ENCODE measurements around the gene ZNF738. TPM values are rescaled to one million over a fixed set of nuclear protein-coding genes. Genes with fewer than 3 reads are reported as not detected.

Gene ZNF738
- polyA plus RNA-seq, 1 donor from 2014 or later, result 159 TPM

DNA sequence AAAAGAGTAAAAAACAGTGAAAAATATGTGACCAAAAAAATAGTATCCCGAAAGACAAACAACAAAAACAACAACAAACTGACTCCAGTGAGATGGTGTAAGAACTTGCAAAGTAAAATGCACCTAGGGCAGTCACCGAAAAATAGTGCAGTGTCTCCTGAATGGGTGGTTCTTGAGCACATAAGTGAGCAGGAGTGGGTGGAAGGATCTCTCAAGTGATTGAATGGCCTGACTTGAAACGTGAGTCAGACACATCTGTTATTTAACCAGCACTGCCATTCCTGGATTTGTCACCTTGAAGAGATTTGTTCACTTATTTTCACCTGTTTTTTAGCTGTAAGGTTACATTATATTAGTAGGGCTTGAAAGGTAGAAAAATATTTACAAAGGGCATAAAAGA, 3.5 kb downstream of the ZNF738 start:
- H2AFZ ChIP-seq (ENCODE audit: low read depth, low read length), result no peak overlapping the region
- no peak overlapping the region for H3K4me3 ChIP-seq (ENCODE audit: low read length)
- no peak overlapping the region for H3K27ac ChIP-seq (ENCODE audit: low read length)
- no peaks in the 10 kb centered on the region for H3F3A ChIP-seq (ENCODE audit: insufficient read depth, low read length, poor library complexity, severe bottlenecking)
- no peaks in the 10 kb centered on the region for H3K9me3 ChIP-seq (ENCODE audit: low read length)
- no peaks in the 10 kb centered on the region for H3K27me3 ChIP-seq (ENCODE audit: insufficient read depth, low read depth, low read length)
- H3K36me3 ChIP-seq (ENCODE audit: insufficient read depth, low read length), result peaks cover 20% of the 10 kb centered on the region
- H3K9me2 ChIP-seq (ENCODE audit: insufficient read depth, low read length), result no peaks in the 10 kb centered on the region
- H3K4me2 ChIP-seq (ENCODE audit: low read length), result no peak overlapping the region
- H3K9ac ChIP-seq (ENCODE audit: low read length), result no peak overlapping the region
- H4K20me1 ChIP-seq (ENCODE audit: insufficient read depth), result no peaks in the 10 kb centered on the region
- H3K79me2 ChIP-seq (replicated peaks; ENCODE audit: insufficient read depth, low read length), result peaks cover 45% of the 10 kb centered on the region
- TF ChIP-seq CTCF (IDR thresholded peaks at IDR 0.05; ENCODE audit: poor library complexity, severe bottlenecking) (no peak), POLR2AphosphoS5 (IDR thresholded peaks at IDR 0.05) (no peak), SMC3 (conservative IDR thresholded peaks at IDR 0.05; ENCODE audit: poor library complexity) (no peak), EZH2 (IDR thresholded peaks at IDR 0.05; ENCODE audit: borderline replicate concordance, insufficient read depth, low read length, poor library complexity, severe bottlenecking) (no peak), RAD21 (conservative IDR thresholded peaks at IDR 0.05) (no peak), TAF1 (IDR thresholded peaks at IDR 0.05; ENCODE audit: low read depth) (no peak), MXI1 (conservative IDR thresholded peaks at IDR 0.05; ENCODE audit: poor library complexity, severe bottlenecking) (no peak), EP300 (conservative IDR thresholded peaks at IDR 0.05; ENCODE audit: poor library complexity, severe bottlenecking) (no peak)
- TF ChIP-seq, protein P1, sequence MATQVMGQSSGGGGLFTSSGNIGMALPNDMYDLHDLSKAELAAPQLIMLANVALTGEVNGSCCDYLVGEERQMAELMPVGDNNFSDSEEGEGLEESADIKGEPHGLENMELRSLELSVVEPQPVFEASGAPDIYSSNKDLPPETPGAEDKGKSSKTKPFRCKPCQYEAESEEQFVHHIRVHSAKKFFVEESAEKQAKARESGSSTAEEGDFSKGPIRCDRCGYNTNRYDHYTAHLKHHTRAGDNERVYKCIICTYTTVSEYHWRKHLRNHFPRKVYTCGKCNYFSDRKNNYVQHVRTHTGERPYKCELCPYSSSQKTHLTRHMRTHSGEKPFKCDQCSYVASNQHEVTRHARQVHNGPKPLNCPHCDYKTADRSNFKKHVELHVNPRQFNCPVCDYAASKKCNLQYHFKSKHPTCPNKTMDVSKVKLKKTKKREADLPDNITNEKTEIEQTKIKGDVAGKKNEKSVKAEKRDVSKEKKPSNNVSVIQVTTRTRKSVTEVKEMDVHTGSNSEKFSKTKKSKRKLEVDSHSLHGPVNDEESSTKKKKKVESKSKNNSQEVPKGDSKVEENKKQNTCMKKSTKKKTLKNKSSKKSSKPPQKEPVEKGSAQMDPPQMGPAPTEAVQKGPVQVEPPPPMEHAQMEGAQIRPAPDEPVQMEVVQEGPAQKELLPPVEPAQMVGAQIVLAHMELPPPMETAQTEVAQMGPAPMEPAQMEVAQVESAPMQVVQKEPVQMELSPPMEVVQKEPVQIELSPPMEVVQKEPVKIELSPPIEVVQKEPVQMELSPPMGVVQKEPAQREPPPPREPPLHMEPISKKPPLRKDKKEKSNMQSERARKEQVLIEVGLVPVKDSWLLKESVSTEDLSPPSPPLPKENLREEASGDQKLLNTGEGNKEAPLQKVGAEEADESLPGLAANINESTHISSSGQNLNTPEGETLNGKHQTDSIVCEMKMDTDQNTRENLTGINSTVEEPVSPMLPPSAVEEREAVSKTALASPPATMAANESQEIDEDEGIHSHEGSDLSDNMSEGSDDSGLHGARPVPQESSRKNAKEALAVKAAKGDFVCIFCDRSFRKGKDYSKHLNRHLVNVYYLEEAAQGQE (IDR thresholded peaks at IDR 0.05; ENCODE audit: borderline replicate concordance), result no peak

GRCh38 chr19:21383980-21384582, 25.3 kb downstream of the ZNF738 start:
- no peaks in the 10 kb centered on the region for H3F3A ChIP-seq (ENCODE audit: insufficient read depth, low read length, poor library complexity, severe bottlenecking)
- H3K27ac ChIP-seq (ENCODE audit: low read length), result no peak overlapping the region
- H3K9me3 ChIP-seq (ENCODE audit: low read length), result peaks cover 28% of the 10 kb centered on the region
- H3K79me2 ChIP-seq (replicated peaks; ENCODE audit: insufficient read depth, low read length), result no peaks in the 10 kb centered on the region
- no peak overlapping the region for H3K4me3 ChIP-seq (ENCODE audit: low read length)
- no peaks in the 10 kb centered on the region for H3K27me3 ChIP-seq (ENCODE audit: insufficient read depth, low read depth, low read length)
- no peaks in the 10 kb centered on the region for H3K9me2 ChIP-seq (ENCODE audit: insufficient read depth, low read length)
- no peaks in the 10 kb centered on the region for H4K20me1 ChIP-seq (ENCODE audit: insufficient read depth)
- TF ChIP-seq CTCF (IDR thresholded peaks at IDR 0.05; ENCODE audit: poor library complexity, severe bottlenecking) (no peak), RAD21 (conservative IDR thresholded peaks at IDR 0.05) (no peak), EZH2 (IDR thresholded peaks at IDR 0.05; ENCODE audit: borderline replicate concordance, insufficient read depth, low read length, poor library complexity, severe bottlenecking) (no peak), EP300 (conservative IDR thresholded peaks at IDR 0.05; ENCODE audit: poor library complexity, severe bottlenecking) (no peak), TAF1 (IDR thresholded peaks at IDR 0.05; ENCODE audit: low read depth) (no peak), POLR2AphosphoS5 (IDR thresholded peaks at IDR 0.05) (no peak), MXI1 (conservative IDR thresholded peaks at IDR 0.05; ENCODE audit: poor library complexity, severe bottlenecking) (no peak), SMC3 (conservative IDR thresholded peaks at IDR 0.05; ENCODE audit: poor library complexity) (no peak)
- TF ChIP-seq, protein P1 (IDR thresholded peaks at IDR 0.05; ENCODE audit: borderline replicate concordance), result no peak
- H3K4me2 ChIP-seq (ENCODE audit: low read length), result no peak overlapping the region
- no peak overlapping the region for H2AFZ ChIP-seq (ENCODE audit: low read depth, low read length)
- no peak overlapping the region for H3K9ac ChIP-seq (ENCODE audit: low read length)
- peaks cover 13% of the 10 kb centered on the region for H3K36me3 ChIP-seq (ENCODE audit: insufficient read depth, low read length)

Data from neural cell (in vitro differentiated cells).